Endodermal cell (in vitro differentiated cells): ENCODE measurements around the gene UMAD1. TPM values are rescaled to one million over a fixed set of nuclear protein-coding genes. Genes with fewer than 3 reads are reported as not detected.

ENCODE experiments used
- DNase-seq: peaks from one replicate; pipeline ENCODE4 v3.0.0-alpha.2; 2017
- H3K27ac ChIP-seq: 2 replicates; pipeline ENCODE4 v1.5.1; 2013; ENCODE audit warnings: mild to moderate bottlenecking, low read depth, low read length, moderate library complexity
- H3K27me3 ChIP-seq: 2 replicates; pipeline ENCODE4 v1.6.1; 2013; ENCODE audit warnings: mild to moderate bottlenecking, low read length, moderate library complexity; ENCODE audit not compliant: insufficient read depth, control insufficient read depth, poor library complexity, severe bottlenecking
- H3K36me3 ChIP-seq: 2 replicates; pipeline ENCODE4 v1.7.0; 2013; ENCODE audit warnings: mild to moderate bottlenecking, low read length, moderate library complexity; ENCODE audit not compliant: control insufficient read depth, insufficient read depth
- H3K4me1 ChIP-seq: one replicate; pipeline ENCODE4 v1.7.0; 2013; ENCODE audit warnings: low read length; ENCODE audit not compliant: control insufficient read depth, insufficient read depth
- H3K4me3 ChIP-seq: 2 replicates; pipeline ENCODE4 v1.5.1; 2013; ENCODE audit warnings: mild to moderate bottlenecking, low read length, moderate library complexity
- H3K9ac ChIP-seq: 2 replicates; pipeline ENCODE4 v1.6.1; 2013; ENCODE audit warnings: mild to moderate bottlenecking, low read length, moderate library complexity; ENCODE audit not compliant: poor library complexity, severe bottlenecking; ENCODE audit errors: extremely low read depth
- H3K9me3 ChIP-seq: 2 replicates; pipeline ENCODE4 v1.6.1; 2013; ENCODE audit warnings: mild to moderate bottlenecking, low read length, moderate library complexity; ENCODE audit not compliant: control insufficient read depth
- H3K27ac Mint-ChIP-seq: 2 replicates; pipeline ENCODE4 v1.8.0; 2020; ENCODE audit warnings: mixed read lengths
- H3K27me3 Mint-ChIP-seq: 2 replicates; pipeline ENCODE4 v1.8.0; 2021; ENCODE audit warnings: mild to moderate bottlenecking, mixed read lengths; ENCODE audit not compliant: insufficient read depth
- H3K36me3 Mint-ChIP-seq: 2 replicates; pipeline ENCODE4 v1.8.0; 2020; ENCODE audit warnings: low read depth, mixed read lengths
- H3K4me1 Mint-ChIP-seq: 2 replicates; pipeline ENCODE4 v1.8.0; 2020; ENCODE audit warnings: mixed read lengths
- H3K4me3 Mint-ChIP-seq: 2 replicates; pipeline ENCODE4 v1.8.0; 2020; ENCODE audit warnings: mild to moderate bottlenecking, moderate library complexity, mixed read lengths
- H3K9me3 Mint-ChIP-seq: 2 replicates; pipeline ENCODE4 v1.8.0; 2020; ENCODE audit warnings: mild to moderate bottlenecking, mixed read lengths
- CTCF ChIP-seq: fragments of 200-600 bp; sonication (generic); conservative IDR thresholded peaks from 2 replicates; pipeline ENCODE4 v1.5.0; 2021; ENCODE audit warnings: antibody characterized with exemption, mild to moderate bottlenecking
- WGBS, 2 experiments: methylation state at CpG; one replicate each; pipeline versions ENCODE4 v1.1.5 to v1.1.7; 2013; ENCODE audit warnings: missing lambda C conversion rate in 2 of 2, mixed read lengths in 1 of 2; ENCODE audit not compliant: insufficient coverage in 1 of 2, insufficient read length in 1 of 2; 5-methylcytosine and 5-hydroxymethylcytosine counted together
- total RNA-seq, 2 donors: library from RNA; stranded (reverse); fragmentation: NEBNext Ultra II Directional in 1 of 2; extraction: Animal tissue kit (Norgen Biotek cat#: 25700) in 1 of 2; gene quantifications; 2 replicates in 1 of 2; 3 replicates in 1 of 2; pipeline ENCODE4 v1.2.1, GENCODE V29; 2021

UMAD1 gene
- total RNA-seq, 2 donors from 2014 or later = 9.7 to 10.3 TPM

- DNase-seq = no peak
- H3K36me3 Mint-ChIP-seq = peaks cover 13% of the 10 kb centered on the region
- Histone ChIP-seq H3K27me3 (no peaks in the 10 kb centered on the region), H3K4me3 (no peak overlapping the region), H3K27ac (no peak overlapping the region), H3K4me1 (peaks cover 5% of the 10 kb centered on the region), H3K36me3 (no peaks in the 10 kb centered on the region), H3K9me3 (peaks cover 9% of the 10 kb centered on the region), H3K9ac (no peak overlapping the region)
- H3K27me3 Mint-ChIP-seq = no peaks in the 10 kb centered on the region
- peaks cover 37% of the 10 kb centered on the region for H3K4me1 Mint-ChIP-seq
- peaks cover 15% of the 10 kb centered on the region for H3K9me3 Mint-ChIP-seq
- WGBS, 2 experiments = 83% methylated on average over 1 of the region's 1 CpG; no CpG with 5 or more reads in 1 of the 2 experiments
- H3K4me3 Mint-ChIP-seq = no peak overlapping the region
- no peak overlapping the region for H3K27ac Mint-ChIP-seq
- no peak for TF ChIP-seq CTCF
Observed at GRCh38 chr7:7798510-7798909, 158.0 kb downstream of the UMAD1 start.

- H3K27ac ChIP-seq = no peak overlapping the region
- peaks cover 4% of the 10 kb centered on the region for H3K4me1 ChIP-seq
- no peaks in the 10 kb centered on the region for H3K36me3 ChIP-seq
- peaks cover 9% of the 10 kb centered on the region for H3K9me3 ChIP-seq
- no peak overlapping the region for H3K27ac Mint-ChIP-seq
- 89 to 92% methylated on average over 4 of the region's 4 CpGs for WGBS, 2 experiments
- H3K4me1 Mint-ChIP-seq = peaks cover 37% of the 10 kb centered on the region
- no peak overlapping the region for H3K4me3 Mint-ChIP-seq
- H3K27me3 Mint-ChIP-seq = no peaks in the 10 kb centered on the region
- H3K9ac ChIP-seq = no peak overlapping the region
- DNase-seq = no peak
- no peak for TF ChIP-seq CTCF
- H3K4me3 ChIP-seq = no peak overlapping the region
- peaks cover 13% of the 10 kb centered on the region for H3K36me3 Mint-ChIP-seq
- no peaks in the 10 kb centered on the region for H3K27me3 ChIP-seq
- H3K9me3 Mint-ChIP-seq = peaks cover 15% of the 10 kb centered on the region
Observed at GRCh38 chr7:7799138-7799537, 158.6 kb downstream of the UMAD1 start.

- Histone ChIP-seq H3K27ac (no peak overlapping the region), H3K36me3 (no peaks in the 10 kb centered on the region), H3K4me1 (peaks cover 5% of the 10 kb centered on the region), H3K4me3 (no peak overlapping the region), H3K27me3 (no peaks in the 10 kb centered on the region), H3K9ac (no peak overlapping the region), H3K9me3 (no peaks in the 10 kb centered on the region)
- Mint-ChIP-seq H3K4me1 (peaks cover 19% of the 10 kb centered on the region), H3K36me3 (no peaks in the 10 kb centered on the region), H3K9me3 (peaks cover under 1% of the 10 kb centered on the region), H3K27ac (no peak overlapping the region), H3K4me3 (no peak overlapping the region), H3K27me3 (no peaks in the 10 kb centered on the region)
- 91 to 100% methylated on average over 1 of the region's 2 CpGs for WGBS, 2 experiments
- DNase-seq = no peak
- no peak for TF ChIP-seq CTCF
Observed at GRCh38 chr7:7802531-7802930, 162.0 kb downstream of the UMAD1 start.
